GM18867 (cell line): Measurements from ENCODE around the gene DZIP1.

ENCODE experiments used
- ATAC-seq: cut with Tn5 transposase; IDR thresholded peaks from one replicate; pipeline ENCODE4 v1.9.1; 2021; ENCODE audit warnings: mild to moderate bottlenecking, moderate library complexity; ENCODE audit not compliant: unreplicated experiment

The DZIP1 gene

GRCh38 chr13:95552539-95553441 is 91.7 kb downstream of the DZIP1 start, which contains the start of gene CLDN10:
TSS of gene CLDN10 (plus strand) at chr13:95552720. CDS start at chr13:95552754, 34 bp downstream.
- ATAC-seq = no peak

DNA sequence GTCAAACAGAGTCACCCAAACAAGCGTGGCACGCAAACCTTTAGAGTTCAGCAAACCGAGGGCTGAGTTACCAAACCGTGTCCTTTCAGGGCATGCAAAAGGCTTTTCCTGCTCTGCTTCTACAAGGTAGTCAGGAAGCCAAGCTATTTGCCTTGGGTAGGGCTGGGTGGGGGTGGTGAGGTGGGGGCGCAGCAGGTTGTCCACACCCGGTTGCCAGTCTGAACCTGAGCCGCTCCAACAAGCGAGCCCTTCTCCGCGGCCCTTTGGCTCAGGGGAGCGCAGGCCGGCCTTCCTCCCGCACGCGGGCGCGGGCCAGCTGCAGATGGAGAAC is 92.3 kb downstream of the DZIP1 start:
- no peak for ATAC-seq

GRCh38 chr13:95547531-95548167 is 96.9 kb downstream of the DZIP1 start:
- no peak for ATAC-seq

DNA sequence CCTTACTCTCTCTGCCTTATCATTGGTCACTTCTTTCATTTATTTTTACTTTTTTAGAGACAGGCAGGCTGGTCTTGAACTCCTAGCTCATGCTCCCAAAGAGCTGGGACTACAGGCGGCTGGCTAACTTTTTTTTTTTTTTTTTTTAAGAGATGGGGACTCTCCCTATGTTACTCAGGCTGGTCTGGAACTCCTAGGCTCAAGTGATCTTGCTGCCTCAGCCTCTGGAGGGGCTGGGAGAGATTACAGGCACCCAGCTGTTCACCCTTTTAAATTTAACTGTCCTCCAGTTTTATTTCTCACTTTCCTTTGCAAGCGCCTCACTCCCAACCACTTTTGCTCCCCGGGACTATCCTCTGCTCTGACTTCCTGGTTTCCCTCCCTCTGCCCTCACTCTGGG is 97.6 kb downstream of the DZIP1 start:
- no peak for ATAC-seq

DNA sequence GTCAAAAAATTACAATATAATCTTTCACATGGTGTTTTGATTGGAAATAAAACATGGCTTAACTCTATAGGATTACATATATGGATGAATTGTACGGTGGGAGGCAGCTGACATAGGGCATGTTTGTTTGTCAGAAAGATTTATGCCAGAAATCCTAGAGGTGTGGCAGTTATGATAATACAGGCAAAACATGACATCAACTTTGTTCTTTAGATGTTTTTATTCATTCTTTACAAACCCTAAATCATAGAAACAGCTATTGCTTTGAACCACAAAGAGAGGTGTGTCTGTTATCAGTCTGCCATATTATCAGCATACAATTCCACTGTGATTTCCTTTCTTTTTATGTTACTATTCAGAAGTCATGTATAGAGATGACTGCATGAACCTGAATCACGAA is 100.2 kb downstream of the DZIP1 start:
- no peak for ATAC-seq

- no peak for ATAC-seq
These were observed 102.5 kb downstream of the DZIP1 start for GRCh38 chr13:95541911-95542474.

- no peak for ATAC-seq
These were observed 103.2 kb downstream of the DZIP1 start for GRCh38 chr13:95541308-95541707.

GRCh38 chr13:95540888-95541287 is 103.6 kb downstream of the DZIP1 start:
- ATAC-seq = no peak

GRCh38 chr13:95536632-95537241 is 107.8 kb downstream of the DZIP1 start:
- ATAC-seq = no peak

DNA sequence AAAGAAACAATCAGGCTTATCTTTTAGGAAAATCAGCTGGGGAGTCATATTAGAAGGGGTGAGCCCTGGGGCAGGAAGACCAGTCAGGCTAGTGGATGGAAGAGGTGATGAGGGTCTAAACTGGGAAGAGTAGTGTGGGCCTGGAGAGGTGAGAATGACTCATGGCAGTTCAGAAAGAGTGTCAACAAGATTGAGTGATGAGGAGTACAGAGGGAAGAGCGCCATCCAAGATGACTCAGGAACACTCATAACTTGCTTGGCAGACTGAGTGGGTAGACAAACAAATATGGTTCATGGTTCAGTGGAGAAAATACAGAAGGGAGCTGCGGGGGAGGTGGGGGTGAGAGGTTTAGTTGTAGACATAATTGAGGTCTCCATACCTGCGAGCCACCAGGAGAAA is 109.3 kb downstream of the DZIP1 start:
- peak; percentile 57 for ATAC-seq

GRCh38 chr13:95533545-95534160 is 110.9 kb downstream of the DZIP1 start:
- no peak for ATAC-seq

DNA sequence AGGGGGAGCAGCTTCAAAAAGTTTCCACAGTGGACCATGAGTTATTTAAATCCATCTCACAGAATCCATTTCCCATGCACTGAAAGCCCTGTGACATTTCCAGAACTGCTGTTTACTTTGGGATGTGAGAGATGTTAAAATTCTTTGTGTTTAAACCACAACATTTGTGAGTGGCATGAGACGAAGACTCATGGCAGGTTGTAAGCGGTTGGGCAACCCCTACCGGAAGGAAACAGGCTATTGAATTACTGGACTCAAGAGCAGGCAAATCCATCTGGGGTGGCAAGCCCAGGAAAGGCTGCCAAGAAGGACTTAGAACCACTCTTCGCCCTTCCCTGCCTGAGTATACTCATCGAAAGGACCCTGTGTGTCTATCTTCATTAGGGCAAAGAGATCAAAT is 114.3 kb downstream of the DZIP1 start:
- ATAC-seq = no peak
